A549 (cell line): Measurements from ENCODE around the gene IGF2BP3.
A peak's percentile ranks its signal among the peaks of the same experiment; 100 is the strongest.

ENCODE experiments used
- CBX8 ChIP-seq: fragments of 200-600 bp; sonication (generic); IDR thresholded peaks from 2 replicates; pipeline ENCODE4 v1.6.1; 2016
- CEBPB ChIP-seq, 2 experiments: fragments of >200 bp in 1 of 2; sonication (Bioruptor Twin) in 1 of 2; formaldehyde crosslinking in 1 of 2; IDR thresholded peaks; 2 replicates each; pipeline ENCODE4 v1.6.1; 2012 to 2016
- HEYL ChIP-seq: fragments of 250-450 bp; sonication (Bioruptor Pico); IDR thresholded peaks from 2 replicates; pipeline ENCODE4 v1.8.0; 2021; ENCODE audit warnings: mild to moderate bottlenecking, moderate library complexity
- TF ChIP-seq, protein P1 (sequence below): fragments of >200 bp; sonication (Bioruptor Twin); formaldehyde crosslinking; IDR thresholded peaks from 3 replicates; pipeline ENCODE4 v1.5.1; 2016
- TF ChIP-seq, protein P2 (sequence below): IDR thresholded peaks from 2 replicates; pipeline ENCODE4 v1.6.1; 2012
- TF ChIP-seq, protein P3 (sequence below): fragments of 150-350 bp; IDR thresholded peaks from 2 replicates; pipeline ENCODE4 v1.6.1; 2014; ENCODE audit warnings: low read depth, mild to moderate bottlenecking, low read length

- TF ChIP-seq CEBPB (IDR thresholded peaks at IDR 0.05) (0 out of 4 replicates have a peak, but pooled peaks of 1 of the 2 experiments have one; percentile 25), CBX8 (no peak), HEYL (CRISPR knock-in tag) (no peak)
- TF ChIP-seq, protein P1, sequence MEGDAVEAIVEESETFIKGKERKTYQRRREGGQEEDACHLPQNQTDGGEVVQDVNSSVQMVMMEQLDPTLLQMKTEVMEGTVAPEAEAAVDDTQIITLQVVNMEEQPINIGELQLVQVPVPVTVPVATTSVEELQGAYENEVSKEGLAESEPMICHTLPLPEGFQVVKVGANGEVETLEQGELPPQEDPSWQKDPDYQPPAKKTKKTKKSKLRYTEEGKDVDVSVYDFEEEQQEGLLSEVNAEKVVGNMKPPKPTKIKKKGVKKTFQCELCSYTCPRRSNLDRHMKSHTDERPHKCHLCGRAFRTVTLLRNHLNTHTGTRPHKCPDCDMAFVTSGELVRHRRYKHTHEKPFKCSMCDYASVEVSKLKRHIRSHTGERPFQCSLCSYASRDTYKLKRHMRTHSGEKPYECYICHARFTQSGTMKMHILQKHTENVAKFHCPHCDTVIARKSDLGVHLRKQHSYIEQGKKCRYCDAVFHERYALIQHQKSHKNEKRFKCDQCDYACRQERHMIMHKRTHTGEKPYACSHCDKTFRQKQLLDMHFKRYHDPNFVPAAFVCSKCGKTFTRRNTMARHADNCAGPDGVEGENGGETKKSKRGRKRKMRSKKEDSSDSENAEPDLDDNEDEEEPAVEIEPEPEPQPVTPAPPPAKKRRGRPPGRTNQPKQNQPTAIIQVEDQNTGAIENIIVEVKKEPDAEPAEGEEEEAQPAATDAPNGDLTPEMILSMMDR, result peak; percentile 85
- TF ChIP-seq, protein P2, sequence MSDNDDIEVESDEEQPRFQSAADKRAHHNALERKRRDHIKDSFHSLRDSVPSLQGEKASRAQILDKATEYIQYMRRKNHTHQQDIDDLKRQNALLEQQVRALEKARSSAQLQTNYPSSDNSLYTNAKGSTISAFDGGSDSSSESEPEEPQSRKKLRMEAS, result no peak
- TF ChIP-seq, protein P3, sequence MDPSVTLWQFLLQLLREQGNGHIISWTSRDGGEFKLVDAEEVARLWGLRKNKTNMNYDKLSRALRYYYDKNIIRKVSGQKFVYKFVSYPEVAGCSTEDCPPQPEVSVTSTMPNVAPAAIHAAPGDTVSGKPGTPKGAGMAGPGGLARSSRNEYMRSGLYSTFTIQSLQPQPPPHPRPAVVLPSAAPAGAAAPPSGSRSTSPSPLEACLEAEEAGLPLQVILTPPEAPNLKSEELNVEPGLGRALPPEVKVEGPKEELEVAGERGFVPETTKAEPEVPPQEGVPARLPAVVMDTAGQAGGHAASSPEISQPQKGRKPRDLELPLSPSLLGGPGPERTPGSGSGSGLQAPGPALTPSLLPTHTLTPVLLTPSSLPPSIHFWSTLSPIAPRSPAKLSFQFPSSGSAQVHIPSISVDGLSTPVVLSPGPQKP, result no peak
These were observed 192.8 kb downstream of the IGF2BP3 start for GRCh38 chr7:23277359-23277989.
